WTC11 (cell line): ENCODE results near the gene AJAP1. TPM values are rescaled to one million over a fixed set of nuclear protein-coding genes. Genes with fewer than 3 reads are reported as not detected.

ENCODE experiments used
- ATAC-seq: fragments of 200-7000 bp; cut with Tn5 transposase; 2 replicates; pipeline ENCODE4 v1.10.0; 2021; ENCODE audit warnings: mild to moderate bottlenecking, moderate library complexity
- CTCF ChIA-PET: fragments of 300-600 bp; sonication (Branson Sonifier 250); formaldehyde crosslinking; loops from one replicate; lab custom pipeline; 2021; ENCODE audit warnings: antibody characterized with exemption; lab: Charles Lee
- POLR2A ChIA-PET: fragments of 350-600 bp; sonication (Branson Sonifier 250); formaldehyde crosslinking; loops from one replicate; lab custom pipeline; 2021; ENCODE audit warnings: antibody characterized with exemption; lab: Charles Lee
- DNase-seq: peaks from one replicate; pipeline ENCODE4 v3.0.0; 2021; ENCODE audit warnings: low spot score
- H3K27ac Mint-ChIP-seq: 2 replicates; pipeline ENCODE4 v1.8.0; 2021; ENCODE audit warnings: mixed read lengths
- H3K27me3 Mint-ChIP-seq: 2 replicates; pipeline ENCODE4 v1.8.0; 2021; ENCODE audit warnings: low read depth, mild to moderate bottlenecking, moderate library complexity, mixed read lengths
- H3K36me3 Mint-ChIP-seq: 2 replicates; pipeline ENCODE4 v1.8.0; 2021; ENCODE audit warnings: mixed read lengths
- H3K4me1 Mint-ChIP-seq: 2 replicates; pipeline ENCODE4 v1.8.0; 2022; ENCODE audit warnings: mixed read lengths
- H3K4me3 Mint-ChIP-seq: 2 replicates; pipeline ENCODE4 v1.8.0; 2021; ENCODE audit warnings: mild to moderate bottlenecking, moderate library complexity, mixed read lengths
- H3K9me3 Mint-ChIP-seq: 2 replicates; pipeline ENCODE4 v1.8.0; 2021; ENCODE audit warnings: mixed read lengths
- ARID4B ChIP-seq: sonication (generic); formaldehyde crosslinking; IDR thresholded peaks from 2 replicates; pipeline ENCODE4 v1.8.0; 2023; ENCODE audit warnings: missing genetic modification reagents, mild to moderate bottlenecking, borderline replicate concordance
- ATF6 ChIP-seq: sonication (generic); formaldehyde crosslinking; IDR thresholded peaks from 2 replicates; pipeline ENCODE4 v1.8.1; 2023; ENCODE audit warnings: mild to moderate bottlenecking, missing genetic modification reagents
- ETV6 ChIP-seq: sonication (generic); formaldehyde crosslinking; IDR thresholded peaks from 2 replicates; pipeline ENCODE4 v1.8.1; 2022; ENCODE audit warnings: mild to moderate bottlenecking, missing genetic modification reagents
- HMGA2 ChIP-seq: fragments of 250-450 bp; sonication (Bioruptor Pico); IDR thresholded peaks from 2 replicates; pipeline ENCODE4 v1.4.0; 2021; ENCODE audit warnings: mild to moderate bottlenecking, moderate library complexity
- JAZF1 ChIP-seq: fragments of 250-450 bp; sonication (Bioruptor Pico); IDR thresholded peaks from 2 replicates; pipeline ENCODE4 v1.9.0; 2021; ENCODE audit warnings: moderate library complexity, mild to moderate bottlenecking, inconsistent platforms
- KAT7 ChIP-seq: sonication (generic); formaldehyde crosslinking; IDR thresholded peaks from 2 replicates; pipeline ENCODE4 v1.8.1; 2023; ENCODE audit warnings: missing genetic modification reagents, mild to moderate bottlenecking, borderline replicate concordance
- MLX ChIP-seq: sonication (generic); formaldehyde crosslinking; IDR thresholded peaks from 2 replicates; pipeline ENCODE4 v1.8.1; 2023; ENCODE audit warnings: mild to moderate bottlenecking, missing genetic modification reagents, moderate library complexity
- NFE2L1 ChIP-seq: sonication (generic); formaldehyde crosslinking; IDR thresholded peaks from 2 replicates; pipeline ENCODE4 v1.8.1; 2023; ENCODE audit warnings: missing genetic modification reagents
- PRDM15 ChIP-seq: sonication (generic); formaldehyde crosslinking; IDR thresholded peaks from 2 replicates; pipeline ENCODE4 v1.8.0; 2022; ENCODE audit warnings: missing genetic modification reagents
- SMAD4 ChIP-seq: sonication (generic); formaldehyde crosslinking; IDR thresholded peaks from 2 replicates; pipeline ENCODE4 v1.8.0; 2022; ENCODE audit warnings: mild to moderate bottlenecking, missing genetic modification reagents
- TEAD4 ChIP-seq: sonication (generic); formaldehyde crosslinking; IDR thresholded peaks from 2 replicates; pipeline ENCODE4 v1.8.0; 2022; ENCODE audit warnings: mild to moderate bottlenecking, missing genetic modification reagents
- ZNF219 ChIP-seq: sonication (generic); formaldehyde crosslinking; IDR thresholded peaks from 2 replicates; pipeline ENCODE4 v1.8.0; 2023; ENCODE audit warnings: missing genetic modification reagents, mild to moderate bottlenecking, borderline replicate concordance
- ZNF263 ChIP-seq: sonication (generic); formaldehyde crosslinking; IDR thresholded peaks from 2 replicates; pipeline ENCODE4 v1.8.1; 2022; ENCODE audit warnings: low read depth, mild to moderate bottlenecking, moderate library complexity, missing genetic modification reagents
- ZNF396 ChIP-seq: fragments of 250-450 bp; sonication (Bioruptor Pico); IDR thresholded peaks from 2 replicates; pipeline ENCODE4 v1.8.0; 2021; ENCODE audit warnings: mild to moderate bottlenecking, moderate library complexity, borderline replicate concordance
- ZNF416 ChIP-seq: fragments of 250-450 bp; sonication (Bioruptor Pico); IDR thresholded peaks from 2 replicates; pipeline ENCODE4 v1.9.0; 2021; ENCODE audit warnings: mild to moderate bottlenecking, inconsistent platforms
- total RNA-seq: library from RNA; stranded (reverse); gene quantifications from 3 replicates; pipeline ENCODE4 v1.2.3, GENCODE V29; 2021

AJAP1 gene
- total RNA-seq, 1 experiment from 2014 or later = 2.1 TPM

- Mint-ChIP-seq H3K9me3 (peaks cover 67% of the 10 kb centered on the region), H3K27ac (no peak overlapping the region), H3K27me3 (peaks cover 3% of the 10 kb centered on the region), H3K4me3 (no peak overlapping the region)
- POLR2A ChIA-PET = no interaction called here
- TF ChIP-seq ZNF416 = no peak
- TF ChIP-seq ARID4B (CRISPR knock-in tag) = no peak
- no peak for TF ChIP-seq ZNF396 (CRISPR knock-in tag)
- TF ChIP-seq TEAD4 (CRISPR knock-in tag) = no peak
- TF ChIP-seq JAZF1 (CRISPR knock-in tag) = no peak
- TF ChIP-seq MLX (CRISPR knock-in tag) = no peak
- no peak for TF ChIP-seq SMAD4 (CRISPR knock-in tag)
- no peak for TF ChIP-seq ATF6 (CRISPR knock-in tag)
- TF ChIP-seq ETV6 (CRISPR knock-in tag) = no peak
- no peak for TF ChIP-seq ZNF263
- TF ChIP-seq, all 79 proteins: peak for 0
- H3K4me1 Mint-ChIP-seq = no peaks in the 10 kb centered on the region
- DNase-seq (no peak), ATAC-seq (no peak)
- CTCF ChIA-PET = no interaction called here
- peaks cover 68% of the 10 kb centered on the region for H3K36me3 Mint-ChIP-seq
Observed at GRCh38 chr1:4756851-4757580, 102.6 kb downstream of the AJAP1 start.

GRCh38 chr1:4759671-4760070 is 105.3 kb downstream of the AJAP1 start:
- no peak overlapping the region for H3K27ac Mint-ChIP-seq

More at GRCh38 chr1:4759671-4760070, 105.3 kb downstream of the AJAP1 start:
- H3K4me1 Mint-ChIP-seq = no peaks in the 10 kb centered on the region
- H3K9me3 Mint-ChIP-seq = peaks cover 62% of the 10 kb centered on the region
- H3K4me3 Mint-ChIP-seq = no peak overlapping the region
- peaks cover 55% of the 10 kb centered on the region for H3K36me3 Mint-ChIP-seq
- ChIA-PET POLR2A (no interaction called here), CTCF (no interaction called here)
- H3K27me3 Mint-ChIP-seq = peaks cover 3% of the 10 kb centered on the region
- no peak for ATAC-seq
- TF ChIP-seq ZNF219 (CRISPR knock-in tag) (no peak), PRDM15 (CRISPR knock-in tag) (no peak), KAT7 (CRISPR knock-in tag) (no peak), HMGA2 (CRISPR knock-in tag) (no peak), NFE2L1 (CRISPR knock-in tag) (no peak)
- no peak for DNase-seq
